Measurements from ENCODE around the gene EPHA3. TPM values are rescaled to one million over a fixed set of nuclear protein-coding genes. Genes with fewer than 3 reads are reported as not detected.

EPHA3 gene
- total RNA-seq, 6 donors from 2014 or later, result 0.46 to 3.9 (median 0.79) TPM; not detected in 1

DNA sequence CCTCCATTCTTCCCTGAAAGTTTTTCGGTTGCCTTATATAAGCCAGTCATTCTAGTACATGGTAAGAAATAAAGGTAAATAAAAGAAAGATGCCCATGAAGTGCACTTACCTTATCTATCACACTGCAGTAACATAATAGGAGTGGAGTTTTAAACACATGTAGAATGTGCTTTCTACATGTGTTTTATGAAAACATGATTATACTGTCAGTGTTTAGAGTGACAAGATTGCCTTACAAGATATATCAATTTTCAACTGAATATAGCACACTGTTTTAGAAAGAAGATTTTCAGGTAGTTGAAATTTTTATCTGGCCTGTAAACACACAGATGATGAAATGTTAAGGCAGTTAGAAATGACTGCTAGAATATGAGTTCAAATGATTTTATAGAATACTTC, 219.6 kb downstream of the EPHA3 start:
- 73 to 78% methylated on average over 1 of the region's 1 CpG for WGBS, 2 donors
- no peaks in the 10 kb centered on the region for H3K27me3 ChIP-seq
- no peaks in the 10 kb centered on the region for H3K4me1 ChIP-seq
- no peaks in the 10 kb centered on the region for H3K9me3 ChIP-seq
- no peak overlapping the region for H3K4me3 ChIP-seq
- H3K36me3 ChIP-seq, result no peaks in the 10 kb centered on the region
- DNase-seq (no peak), ATAC-seq (ENCODE audit: low FRiP score in 2 of 2) (no peak)
- H3K27ac ChIP-seq, result no peak overlapping the region
- TF ChIP-seq POLR2A (IDR thresholded peaks at IDR 0.05) (no peak), POLR2AphosphoS5 (IDR thresholded peaks at IDR 0.05) (no peak), EP300 (IDR thresholded peaks at IDR 0.05) (no peak), CTCF (IDR thresholded peaks at IDR 0.05) (no peak)

DNA sequence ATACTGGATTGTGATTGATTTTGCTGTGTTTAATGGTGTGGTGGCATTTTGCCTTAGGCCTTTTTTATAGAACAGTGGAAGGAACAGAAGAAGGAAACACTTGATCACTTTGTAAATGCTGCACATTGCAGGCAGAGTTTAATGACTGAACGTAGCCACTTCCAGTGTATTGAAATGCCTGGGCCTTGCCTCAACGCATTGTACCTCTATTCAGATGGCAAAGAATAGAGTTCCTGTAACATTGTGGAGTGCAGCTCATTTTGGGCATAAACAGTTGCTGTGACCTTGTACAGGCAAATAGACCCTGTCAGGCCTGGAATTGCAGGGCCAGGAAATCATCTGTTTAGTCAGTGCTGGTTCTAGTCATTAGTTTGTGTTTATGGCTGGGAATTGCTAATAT, 225.0 kb downstream of the EPHA3 start:
- WGBS, 2 donors, result 63 to 74% methylated on average over 2 of the region's 2 CpGs
- H3K36me3 ChIP-seq, result no peaks in the 10 kb centered on the region
- H3K27ac ChIP-seq, result no peak overlapping the region
- no peaks in the 10 kb centered on the region for H3K4me1 ChIP-seq
- no peaks in the 10 kb centered on the region for H3K9me3 ChIP-seq
- no peaks in the 10 kb centered on the region for H3K27me3 ChIP-seq
- H3K4me3 ChIP-seq, result no peak overlapping the region
- DNase-seq (no peak), ATAC-seq (ENCODE audit: low FRiP score in 2 of 2) (no peak)
- no peak for TF ChIP-seq POLR2AphosphoS5 (IDR thresholded peaks at IDR 0.05)
- no peak for TF ChIP-seq CTCF (IDR thresholded peaks at IDR 0.05)
- no peak for TF ChIP-seq POLR2A (IDR thresholded peaks at IDR 0.05)
- TF ChIP-seq EP300 (IDR thresholded peaks at IDR 0.05), result no peak

DNA sequence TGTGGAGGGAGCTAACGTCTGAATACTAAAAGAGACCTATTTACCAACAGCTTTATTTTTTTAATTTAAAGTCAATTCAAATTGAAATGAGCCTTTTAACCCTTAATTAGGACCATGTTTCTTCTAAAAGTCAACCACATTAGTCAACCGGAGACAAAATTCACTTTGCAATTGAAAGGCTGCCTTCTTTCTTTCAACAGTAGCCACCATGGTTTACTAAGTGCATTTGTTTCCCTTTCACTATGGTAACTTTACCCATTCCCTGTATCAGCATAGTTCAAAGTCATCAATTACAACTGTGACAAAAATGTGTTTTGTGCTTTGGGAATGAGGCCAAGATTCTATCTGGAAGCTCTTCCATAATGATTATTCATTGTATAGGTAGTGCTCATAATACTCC, 225.4 kb downstream of the EPHA3 start:
- 58 to 67% methylated on average over 2 of the region's 2 CpGs for WGBS, 2 donors
- DNase-seq (no peak), ATAC-seq (ENCODE audit: low FRiP score in 2 of 2) (no peak)
- H3K27me3 ChIP-seq, result no peaks in the 10 kb centered on the region
- no peaks in the 10 kb centered on the region for H3K9me3 ChIP-seq
- H3K27ac ChIP-seq, result no peak overlapping the region
- H3K36me3 ChIP-seq, result no peaks in the 10 kb centered on the region
- H3K4me1 ChIP-seq, result no peaks in the 10 kb centered on the region
- H3K4me3 ChIP-seq, result no peak overlapping the region
- no peak for TF ChIP-seq POLR2AphosphoS5 (IDR thresholded peaks at IDR 0.05)

DNA sequence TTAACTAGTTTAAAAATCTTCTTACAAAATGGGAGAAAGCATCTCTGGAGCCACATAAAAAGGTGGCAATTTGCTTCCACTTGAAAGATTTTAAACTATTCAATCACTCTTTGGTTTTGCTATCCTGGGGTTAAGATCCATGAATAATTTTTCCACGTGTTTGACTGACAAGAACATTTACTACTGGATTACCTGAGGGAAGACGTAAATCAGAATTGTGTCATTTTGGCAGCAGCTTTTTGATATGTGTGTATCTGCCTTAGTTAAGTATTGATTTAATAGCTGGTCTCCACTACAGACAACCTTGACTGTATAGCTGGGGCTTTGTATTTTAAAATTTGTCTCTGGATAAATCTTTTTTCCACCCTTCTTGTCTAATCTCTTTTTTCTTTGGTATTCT, 228.3 kb downstream of the EPHA3 start:
- Histone ChIP-seq H3K4me3 (no peak overlapping the region), H3K9me3 (no peaks in the 10 kb centered on the region), H3K27ac (no peak overlapping the region), H3K36me3 (no peaks in the 10 kb centered on the region), H3K4me1 (no peaks in the 10 kb centered on the region), H3K27me3 (no peaks in the 10 kb centered on the region)
- DNase-seq, result no peak
- ATAC-seq (ENCODE audit: low FRiP score in 2 of 2), result no peak
- TF ChIP-seq POLR2AphosphoS5 (IDR thresholded peaks at IDR 0.05) (no peak), POLR2A (IDR thresholded peaks at IDR 0.05) (no peak), CTCF (IDR thresholded peaks at IDR 0.05) (no peak), EP300 (IDR thresholded peaks at IDR 0.05) (no peak)
- WGBS, 2 donors, result 76 to 77% methylated on average over 2 of the region's 2 CpGs

DNA sequence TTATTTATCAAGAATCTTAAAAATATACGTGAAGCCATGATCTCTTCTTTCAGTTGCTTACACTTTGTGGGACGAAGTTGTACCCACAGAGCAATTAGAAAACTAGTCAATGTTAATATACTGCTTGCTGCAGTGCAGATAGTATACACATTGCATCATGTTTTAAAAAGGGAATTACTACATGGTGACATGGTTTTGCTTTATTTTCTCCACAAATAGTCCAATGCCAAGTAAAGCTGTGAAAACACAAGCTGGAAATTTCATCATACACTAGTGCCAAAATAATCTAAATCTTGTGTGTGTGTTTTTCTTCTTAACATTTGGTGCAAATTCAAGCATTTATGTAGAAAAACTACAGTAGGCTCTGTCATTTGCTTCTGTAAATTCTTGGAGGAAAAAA, 233.0 kb downstream of the EPHA3 start:
- no peak for TF ChIP-seq EP300 (IDR thresholded peaks at IDR 0.05)
- no peak for TF ChIP-seq CTCF (IDR thresholded peaks at IDR 0.05)
- TF ChIP-seq POLR2A (IDR thresholded peaks at IDR 0.05), result no peak
- no peak for TF ChIP-seq POLR2AphosphoS5 (IDR thresholded peaks at IDR 0.05)
- no peaks in the 10 kb centered on the region for H3K9me3 ChIP-seq
- no peaks in the 10 kb centered on the region for H3K4me1 ChIP-seq
- ATAC-seq (ENCODE audit: low FRiP score in 2 of 2), result no peak
- no peaks in the 10 kb centered on the region for H3K27me3 ChIP-seq
- no peak overlapping the region for H3K4me3 ChIP-seq
- WGBS, 2 donors, result 75 to 86% methylated on average over 2 of the region's 2 CpGs
- DNase-seq, result no peak
- no peak overlapping the region for H3K27ac ChIP-seq
- H3K36me3 ChIP-seq, result no peaks in the 10 kb centered on the region
